GM12873 (cell line): ENCODE data around the gene CPLX1.

Experiments
- CTCF ChIP-seq: IDR thresholded peaks from 2 replicates; pipeline ENCODE4 v1.5.1; 2012; ENCODE audit warnings: low read depth, mild to moderate bottlenecking, moderate library complexity, low read length, control low read depth; ENCODE audit not compliant: insufficient read depth; ENCODE audit errors: missing control alignments

CPLX1 gene

GRCh38 chr4:825971-826330 lies at the start of gene CPLX1:
TSS of gene CPLX1 (minus strand) at chr4:826129. CDS start at chr4:824522, 1,607 bp downstream.
- no peak for TF ChIP-seq CTCF

- TF ChIP-seq CTCF: no peak
Measured at GRCh38 chr4:874971-875817, 49.3 kb upstream of the CPLX1 start.

- TF ChIP-seq CTCF: no peak
Measured at GRCh38 chr4:874056-874455, 48.1 kb upstream of the CPLX1 start.

- no peak for TF ChIP-seq CTCF
Measured at GRCh38 chr4:872241-872981, 46.5 kb upstream of the CPLX1 start.

GRCh38 chr4:871484-871883 lies 45.6 kb upstream of the CPLX1 start:
- no peak for TF ChIP-seq CTCF

- TF ChIP-seq CTCF: no peak
Measured at GRCh38 chr4:870951-871350, 45.0 kb upstream of the CPLX1 start.

- TF ChIP-seq CTCF: no peak
Measured at GRCh38 chr4:869776-870175, 43.8 kb upstream of the CPLX1 start.
